Measurements from ENCODE around the gene GARIN5A.

- TF ChIP-seq CTCF (IDR thresholded peaks at IDR 0.05; ENCODE audit: poor library complexity) (no peak), EZH2 (IDR thresholded peaks at IDR 0.05; ENCODE audit: borderline replicate concordance) (no peak), EZH2phosphoT487 (IDR thresholded peaks at IDR 0.05; ENCODE audit: low read depth, severe bottlenecking, unreplicated experiment) (no peak)
Observed at GRCh38 chr19:50465986-50466705, 10.5 kb downstream of the GARIN5A start.

Data from hepatocyte (in vitro differentiated cells).